Trophoblast cell (in vitro differentiated cells and primary cell): ENCODE data around the gene TCEAL2.
"Not testable (repeated sequence)": the region's sequence is repeated elsewhere in the genome, so short reads cannot be mapped to it uniquely, and the experiment has no call there.

ENCODE experiments used
- DNase-seq, 2 donors: peaks; one replicate each; pipeline ENCODE4 v3.0.0-alpha.2; 2016
- H2AFZ ChIP-seq: 2 replicates; pipeline ENCODE4 v1.6.1; 2013; ENCODE audit warnings: low read length, moderate library complexity, mild to moderate bottlenecking; ENCODE audit not compliant: insufficient read depth, poor library complexity
- H2AK5ac ChIP-seq: 2 replicates; pipeline ENCODE4 v1.6.1; 2013; ENCODE audit warnings: mild to moderate bottlenecking, low read length
- H2BK120ac ChIP-seq: 2 replicates; pipeline ENCODE4 v1.6.1; 2013; ENCODE audit warnings: low read length, mild to moderate bottlenecking, moderate library complexity; ENCODE audit not compliant: insufficient read depth, poor library complexity
- H2BK12ac ChIP-seq: 2 replicates; pipeline ENCODE4 v1.6.1; 2013; ENCODE audit warnings: mild to moderate bottlenecking, low read length, moderate library complexity
- H2BK5ac ChIP-seq: 2 replicates; pipeline ENCODE4 v1.6.1; 2013; ENCODE audit warnings: low read length, low read depth, moderate library complexity, mild to moderate bottlenecking; ENCODE audit not compliant: poor library complexity
- H3K14ac ChIP-seq: 2 replicates; pipeline ENCODE4 v1.6.1; 2013; ENCODE audit warnings: mild to moderate bottlenecking, low read length
- H3K18ac ChIP-seq: 2 replicates; pipeline ENCODE4 v1.6.1; 2013; ENCODE audit warnings: mild to moderate bottlenecking, low read length
- H3K23ac ChIP-seq: 2 replicates; pipeline ENCODE4 v1.6.1; 2013; ENCODE audit warnings: low read length
- H3K27ac ChIP-seq: 2 replicates; pipeline ENCODE4 v1.5.1; 2013; ENCODE audit warnings: low read depth, mild to moderate bottlenecking, inconsistent platforms, low read length, moderate library complexity
- H3K27me3 ChIP-seq: 2 replicates; pipeline ENCODE4 v1.6.1; 2013; ENCODE audit warnings: inconsistent platforms, mild to moderate bottlenecking, low read length, moderate library complexity; ENCODE audit not compliant: insufficient read depth
- H3K36me3 ChIP-seq, 2 experiments: 1 replicate in 1 of 2; 2 replicates in 1 of 2; pipeline ENCODE4 v1.6.1; 2013; ENCODE audit warnings: low read length in 2 of 2, mild to moderate bottlenecking in 2 of 2, moderate library complexity in 1 of 2; ENCODE audit not compliant: insufficient read depth in 2 of 2, control insufficient read depth in 1 of 2
- H3K4ac ChIP-seq: 2 replicates; pipeline ENCODE4 v1.6.1; 2013; ENCODE audit warnings: low read depth, mild to moderate bottlenecking, low read length, moderate library complexity
- H3K4me1 ChIP-seq, 2 experiments: 1 replicate in 1 of 2; 2 replicates in 1 of 2; pipeline ENCODE4 v1.6.1; 2013; ENCODE audit warnings: low read length in 2 of 2, mild to moderate bottlenecking in 2 of 2, moderate library complexity in 1 of 2; ENCODE audit not compliant: insufficient read depth in 2 of 2, control insufficient read depth in 1 of 2
- H3K4me2 ChIP-seq: 2 replicates; pipeline ENCODE4 v1.6.1; 2013; ENCODE audit warnings: inconsistent platforms, mild to moderate bottlenecking, low read length, moderate library complexity
- H3K4me3 ChIP-seq: 2 replicates; pipeline ENCODE4 v1.5.1; 2013; ENCODE audit warnings: mild to moderate bottlenecking, low read depth, low read length, inconsistent platforms
- H3K79me1 ChIP-seq: one replicate; pipeline ENCODE4 v1.6.1; 2013; ENCODE audit warnings: low read length
- H3K79me2 ChIP-seq: 2 replicates; pipeline ENCODE4 v1.6.1; 2013; ENCODE audit warnings: low read length, mild to moderate bottlenecking; ENCODE audit not compliant: control insufficient read depth, insufficient read depth, poor library complexity
- H3K9ac ChIP-seq: 2 replicates; pipeline ENCODE4 v1.6.1; 2013; ENCODE audit warnings: mild to moderate bottlenecking, low read length
- H3K9me3 ChIP-seq: 2 replicates; pipeline ENCODE4 v1.6.1; 2013; ENCODE audit warnings: low read depth, mild to moderate bottlenecking, control low read depth, inconsistent platforms, low read length; ENCODE audit not compliant: insufficient read depth
- H4K12ac ChIP-seq: 2 replicates; pipeline ENCODE4 v1.6.1; 2013; ENCODE audit warnings: low read depth, mild to moderate bottlenecking, low read length, moderate library complexity
- H4K8ac ChIP-seq: 2 replicates; pipeline ENCODE4 v1.6.1; 2013; ENCODE audit warnings: low read depth, mild to moderate bottlenecking, low read length, moderate library complexity
- H4K91ac ChIP-seq: one replicate; pipeline ENCODE4 v1.6.1; 2013; ENCODE audit warnings: low read depth, mild to moderate bottlenecking, low read length, moderate library complexity
- WGBS: extraction: QIAGEN DNeasy Blood & Tissue Kit; methylation state at CpG from one replicate; pipeline ENCODE4 v1.1.7; 2013; ENCODE audit warnings: missing lambda C conversion rate; ENCODE audit not compliant: insufficient read length, insufficient coverage; ENCODE audit errors: extremely low coverage; 5-methylcytosine and 5-hydroxymethylcytosine counted together

The TCEAL2 gene

DNA sequence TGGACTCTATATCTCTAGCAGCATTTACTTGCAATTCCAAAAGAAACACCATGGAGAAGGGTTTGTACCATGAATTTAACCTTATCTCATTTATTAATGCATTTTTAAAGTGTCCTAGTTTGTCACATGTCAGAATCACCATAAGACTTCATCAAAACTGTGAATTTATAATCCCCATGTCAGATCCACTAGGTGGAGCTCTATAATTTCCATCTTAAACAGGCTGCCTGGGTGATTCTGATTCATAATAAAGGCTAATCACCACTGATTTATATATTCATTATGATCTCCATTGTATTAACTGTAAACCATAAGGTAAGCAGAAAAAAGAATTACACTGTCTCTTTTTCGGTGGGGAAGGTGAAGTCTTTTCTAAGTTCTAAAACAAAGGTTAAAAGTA lies 4.0 kb downstream of the TCEAL2 start:
- Histone ChIP-seq H3K27ac (no peak overlapping the region), H4K91ac (no peak overlapping the region), H2BK120ac (no peak overlapping the region), H3K14ac (no peak overlapping the region), H3K27me3 (peaks cover 4% of the 10 kb centered on the region), H3K36me3 (no peaks in the 10 kb centered on the region), H4K12ac (no peak overlapping the region), H3K23ac (no peak overlapping the region), H3K9me3 (no peaks in the 10 kb centered on the region), H3K4ac (no peak overlapping the region), H3K18ac (no peak overlapping the region), H3K79me1 (no peaks in the 10 kb centered on the region), H2AFZ (no peak overlapping the region), H3K79me2 (no peaks in the 10 kb centered on the region), H3K4me1 (no peaks in the 10 kb centered on the region), H2AK5ac (no peak overlapping the region), H2BK5ac (no peak overlapping the region), H3K9ac (no peak overlapping the region), H3K4me3 (no peak overlapping the region), H3K4me2 (no peak overlapping the region), H2BK12ac (no peak overlapping the region), H4K8ac (no peak overlapping the region)
- WGBS, result no CpG with 5 or more reads among the region's 1 CpG
- peak in 1 of 2 donors; percentile 1 for DNase-seq

DNA sequence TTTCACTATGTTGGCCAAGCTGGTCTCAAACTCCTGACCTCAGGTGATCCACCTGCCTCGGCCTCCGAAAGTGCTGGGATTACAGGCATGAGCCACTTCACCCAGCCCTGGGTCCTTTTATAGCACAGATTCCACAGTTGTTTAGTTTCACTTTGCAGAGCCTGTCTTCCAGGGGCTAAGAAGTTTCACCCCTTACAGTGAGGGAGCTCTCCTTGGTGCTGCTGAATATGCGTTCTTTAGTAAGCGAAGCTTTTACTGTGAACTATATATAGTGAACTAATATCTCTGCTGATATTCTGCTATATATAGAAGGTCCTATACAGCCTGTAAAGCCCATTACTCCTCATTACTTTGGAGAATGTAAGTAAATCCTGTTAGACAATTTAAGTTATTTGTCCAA lies 12.6 kb downstream of the TCEAL2 start:
- Histone ChIP-seq H3K4me3 (no peak overlapping the region), H3K14ac (no peak overlapping the region), H3K9me3 (no peaks in the 10 kb centered on the region), H2BK120ac (no peak overlapping the region), H4K91ac (no peak overlapping the region), H3K36me3 (no peaks in the 10 kb centered on the region), H3K79me2 (no peaks in the 10 kb centered on the region), H3K79me1 (no peaks in the 10 kb centered on the region), H3K4me2 (no peak overlapping the region), H2AFZ (no peak overlapping the region), H3K23ac (no peak overlapping the region), H2BK5ac (no peak overlapping the region), H3K4me1 (no peaks in the 10 kb centered on the region), H3K27me3 (no peaks in the 10 kb centered on the region), H4K12ac (no peak overlapping the region), H3K27ac (no peak overlapping the region), H2BK12ac (no peak overlapping the region), H3K4ac (no peak overlapping the region), H2AK5ac (no peak overlapping the region), H4K8ac (no peak overlapping the region), H3K9ac (no peak overlapping the region), H3K18ac (no peak overlapping the region)
- DNase-seq, result no peak
- WGBS, result no CpG with 5 or more reads among the region's 4 CpGs

DNA sequence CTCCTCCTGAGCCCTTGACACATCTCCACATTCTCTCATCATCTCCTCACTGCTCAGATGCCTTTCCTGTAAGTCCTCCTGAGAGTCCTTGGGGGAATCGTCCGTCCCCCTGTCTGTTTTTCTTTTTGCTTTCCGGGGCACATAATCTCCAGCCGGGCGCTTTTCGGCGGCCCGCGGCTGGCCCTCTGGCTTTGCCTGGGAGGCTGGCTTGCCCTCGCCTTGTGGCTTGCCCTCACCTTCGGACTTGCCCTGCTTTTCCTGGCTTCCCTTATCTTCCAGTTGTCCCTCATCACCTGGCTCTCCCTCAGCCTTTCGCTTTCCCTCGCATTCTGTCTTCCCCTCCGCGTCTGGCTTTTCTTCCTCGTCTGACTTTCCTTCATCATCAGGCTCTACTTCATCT lies 15.4 kb downstream of the TCEAL2 start:
- H3K4me1 ChIP-seq, H4K91ac ChIP-seq, H3K4me3 ChIP-seq, H3K18ac ChIP-seq, H3K14ac ChIP-seq, H3K36me3 ChIP-seq, H3K23ac ChIP-seq, H3K4ac ChIP-seq, H3K9ac ChIP-seq, H3K79me1 ChIP-seq, H2BK120ac ChIP-seq, H3K27me3 ChIP-seq, DNase-seq, H4K12ac ChIP-seq, H2AFZ ChIP-seq, H3K4me2 ChIP-seq, H3K27ac ChIP-seq, H3K79me2 ChIP-seq, H4K8ac ChIP-seq, H2BK5ac ChIP-seq, H2AK5ac ChIP-seq, H3K9me3 ChIP-seq, H2BK12ac ChIP-seq: not testable (repeated sequence)
- no CpG with 5 or more reads among the region's 16 CpGs for WGBS

DNA sequence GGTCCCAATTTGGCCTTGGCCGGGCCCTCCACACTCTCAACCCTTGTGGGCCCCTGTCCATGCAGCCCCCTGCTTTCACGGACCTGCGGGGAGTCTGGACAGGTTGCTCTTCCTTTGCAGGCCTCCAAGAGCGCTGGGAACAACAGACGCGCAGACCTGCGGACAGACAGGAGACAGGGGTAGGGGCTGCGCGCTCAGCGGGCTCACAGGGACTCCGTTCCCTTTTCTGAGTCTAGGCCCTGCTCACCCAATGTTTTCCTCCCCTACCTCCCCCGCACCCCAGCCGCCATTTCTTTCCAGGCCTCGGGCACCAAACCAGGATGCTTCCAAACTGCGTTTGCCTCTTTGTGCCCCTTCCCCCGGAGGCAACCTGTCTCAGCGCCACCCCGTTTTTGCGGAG lies 16.2 kb downstream of the TCEAL2 start:
- H3K4me1 ChIP-seq, H3K4ac ChIP-seq, H4K12ac ChIP-seq, H3K14ac ChIP-seq, H3K36me3 ChIP-seq, H4K8ac ChIP-seq, H3K79me1 ChIP-seq, H3K9me3 ChIP-seq, H4K91ac ChIP-seq, H2AK5ac ChIP-seq, H3K18ac ChIP-seq, H3K23ac ChIP-seq, H3K4me3 ChIP-seq, H2BK12ac ChIP-seq, H3K79me2 ChIP-seq, DNase-seq, H3K9ac ChIP-seq, H2BK120ac ChIP-seq, H2BK5ac ChIP-seq, H3K27ac ChIP-seq, H3K27me3 ChIP-seq, H3K4me2 ChIP-seq, H2AFZ ChIP-seq: not testable (repeated sequence)
- no CpG with 5 or more reads among the region's 19 CpGs for WGBS
